ENCODE results near the gene CHURC1.
A peak's percentile ranks its signal among the peaks of the same experiment; 100 is the strongest.
"Not testable (repeated sequence)": the region's sequence is repeated elsewhere in the genome, so short reads cannot be mapped to it uniquely, and the experiment has no call there.

Gene CHURC1

DNA sequence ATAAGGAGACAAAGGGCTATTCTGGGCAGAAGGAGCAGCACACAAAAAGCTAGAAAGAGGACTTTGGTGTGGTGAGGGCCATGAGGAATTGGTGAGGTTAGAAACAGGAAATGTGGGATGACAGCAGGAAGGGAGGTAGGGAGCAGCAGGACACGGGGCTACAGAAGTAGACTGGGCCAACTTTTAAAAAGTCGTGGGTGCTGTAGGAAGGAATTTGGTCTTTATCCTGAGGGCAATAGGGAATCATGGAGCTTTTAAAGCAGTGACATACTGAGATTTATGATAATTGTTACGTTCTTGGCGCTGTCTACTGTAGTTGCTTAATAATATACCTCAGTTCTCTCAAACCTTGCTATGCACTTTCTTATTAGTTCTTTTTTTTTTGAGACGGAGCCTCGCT lies 8.2 kb upstream of the CHURC1 start:
- Histone ChIP-seq H4K20me1 (ENCODE audit: insufficient read depth, low read length) (no peaks in the 10 kb centered on the region), H2AFZ (ENCODE audit: low read depth, low read length) (no peak overlapping the region), H3K27me3 (ENCODE audit: insufficient read depth, low read length, poor library complexity) (peaks cover 28% of the 10 kb centered on the region), H3K9me3 (ENCODE audit: insufficient read depth, low read length, severe bottlenecking) (no peaks in the 10 kb centered on the region), H3K36me3 (ENCODE audit: insufficient read depth, low read length) (no peaks in the 10 kb centered on the region), H3K4me2 (ENCODE audit: insufficient read depth, low read length) (no peak overlapping the region), H3K79me2 (ENCODE audit: insufficient read depth, low read length) (no peaks in the 10 kb centered on the region), H3K4me3 (ENCODE audit: low read depth in 1 of 2, low read length in 2 of 2) (no peak overlapping the region), H3K27ac (ENCODE audit: low read length) (no peak overlapping the region), H3K9ac (ENCODE audit: low read depth, low read length) (no peak overlapping the region), H3K4me1 (ENCODE audit: insufficient read depth, low read length) (no peaks in the 10 kb centered on the region)
- ATAC-seq (ENCODE audit: insufficient read depth, low read depth), result no peak
- DNase-seq, result no peak
- TF ChIP-seq, protein P1, sequence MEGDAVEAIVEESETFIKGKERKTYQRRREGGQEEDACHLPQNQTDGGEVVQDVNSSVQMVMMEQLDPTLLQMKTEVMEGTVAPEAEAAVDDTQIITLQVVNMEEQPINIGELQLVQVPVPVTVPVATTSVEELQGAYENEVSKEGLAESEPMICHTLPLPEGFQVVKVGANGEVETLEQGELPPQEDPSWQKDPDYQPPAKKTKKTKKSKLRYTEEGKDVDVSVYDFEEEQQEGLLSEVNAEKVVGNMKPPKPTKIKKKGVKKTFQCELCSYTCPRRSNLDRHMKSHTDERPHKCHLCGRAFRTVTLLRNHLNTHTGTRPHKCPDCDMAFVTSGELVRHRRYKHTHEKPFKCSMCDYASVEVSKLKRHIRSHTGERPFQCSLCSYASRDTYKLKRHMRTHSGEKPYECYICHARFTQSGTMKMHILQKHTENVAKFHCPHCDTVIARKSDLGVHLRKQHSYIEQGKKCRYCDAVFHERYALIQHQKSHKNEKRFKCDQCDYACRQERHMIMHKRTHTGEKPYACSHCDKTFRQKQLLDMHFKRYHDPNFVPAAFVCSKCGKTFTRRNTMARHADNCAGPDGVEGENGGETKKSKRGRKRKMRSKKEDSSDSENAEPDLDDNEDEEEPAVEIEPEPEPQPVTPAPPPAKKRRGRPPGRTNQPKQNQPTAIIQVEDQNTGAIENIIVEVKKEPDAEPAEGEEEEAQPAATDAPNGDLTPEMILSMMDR (IDR thresholded peaks at IDR 0.05; ENCODE audit: borderline replicate concordance, extremely low read depth, low read length, poor library complexity, severe bottlenecking), result no peak
- TF ChIP-seq EZH2 (IDR thresholded peaks at IDR 0.05; ENCODE audit: borderline replicate concordance, low read depth, low read length, severe bottlenecking), result no peak

DNA sequence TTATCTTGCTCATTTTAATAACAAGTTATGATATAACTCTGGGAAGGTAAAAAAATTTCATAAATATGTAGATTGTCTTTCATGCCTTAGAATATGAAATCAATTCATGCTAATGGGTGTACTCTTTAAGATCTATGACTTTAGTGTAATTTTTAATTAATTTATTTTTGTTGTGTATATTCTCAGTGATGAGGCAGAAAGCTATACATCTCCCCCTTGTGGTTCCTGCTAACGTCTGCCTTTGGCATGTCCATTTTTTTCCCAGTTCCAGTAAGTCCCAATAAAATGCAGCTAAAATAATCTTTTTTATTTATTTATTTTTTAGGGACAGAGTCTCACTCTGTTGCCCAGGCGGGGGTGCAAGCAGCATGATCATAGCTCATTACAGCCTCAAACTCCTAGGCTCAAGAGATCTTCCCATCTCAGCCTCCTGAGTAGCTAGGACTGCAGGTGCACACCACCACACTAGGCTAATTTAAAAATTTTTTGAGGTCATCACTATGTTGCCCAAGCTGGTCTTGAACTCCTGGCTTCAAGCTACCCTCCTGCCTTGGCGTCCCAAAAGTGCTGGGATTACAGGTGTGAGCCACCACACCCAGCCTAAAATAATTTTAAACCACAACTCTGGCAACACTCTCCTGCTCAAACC lies 3.3 kb upstream of the CHURC1 start:
- Histone ChIP-seq H3K27ac (ENCODE audit: low read length) (no peak overlapping the region), H3K27me3 (ENCODE audit: insufficient read depth, low read length, poor library complexity) (peaks cover 6% of the 10 kb centered on the region), H4K20me1 (ENCODE audit: insufficient read depth, low read length) (peaks cover 12% of the 10 kb centered on the region; the same call in 1 of the 2 replicates), H3K4me3 (ENCODE audit: low read depth in 1 of 2, low read length in 2 of 2) (no peak overlapping the region), H3K4me2 (ENCODE audit: insufficient read depth, low read length) (no peak overlapping the region), H2AFZ (ENCODE audit: low read depth, low read length) (no peak overlapping the region), H3K9me3 (ENCODE audit: insufficient read depth, low read length, severe bottlenecking) (no peaks in the 10 kb centered on the region), H3K79me2 (ENCODE audit: insufficient read depth, low read length) (peaks cover 18% of the 10 kb centered on the region), H3K36me3 (ENCODE audit: insufficient read depth, low read length) (no peaks in the 10 kb centered on the region; the same call in 1 of the 2 replicates), H3K4me1 (ENCODE audit: insufficient read depth, low read length) (peaks cover 18% of the 10 kb centered on the region), H3K9ac (ENCODE audit: low read depth, low read length) (no peak overlapping the region)
- ATAC-seq (ENCODE audit: insufficient read depth, low read depth) (no peak), DNase-seq (no peak)
- TF ChIP-seq, protein P1 (IDR thresholded peaks at IDR 0.05; ENCODE audit: borderline replicate concordance, extremely low read depth, low read length, poor library complexity, severe bottlenecking), result peak; percentile 53
- TF ChIP-seq EZH2 (IDR thresholded peaks at IDR 0.05; ENCODE audit: borderline replicate concordance, low read depth, low read length, severe bottlenecking), result no peak

DNA sequence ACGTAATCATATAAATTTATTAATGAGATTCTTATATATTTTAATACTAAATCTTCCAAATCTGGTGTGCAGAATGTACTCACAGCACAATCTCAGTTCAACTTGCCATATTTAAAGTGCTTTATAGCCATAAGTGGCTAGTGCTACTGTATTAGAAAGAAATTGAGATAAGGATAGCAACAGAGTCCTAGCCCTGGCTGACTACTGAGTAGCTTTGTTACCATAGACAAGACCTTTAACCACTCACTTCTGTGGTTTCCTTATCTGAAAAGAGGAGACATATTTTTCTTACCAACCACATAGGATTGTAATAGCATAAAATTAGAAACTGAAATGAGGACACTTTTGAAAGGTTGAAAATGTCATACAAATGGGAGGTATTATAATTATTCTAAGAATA lies 2.0 kb upstream of the CHURC1 start:
- Histone ChIP-seq H2AFZ (ENCODE audit: low read depth, low read length) (no peak overlapping the region), H3K27ac (ENCODE audit: low read length) (no peak overlapping the region), H4K20me1 (ENCODE audit: insufficient read depth, low read length) (peaks cover 12% of the 10 kb centered on the region; the same call in 1 of the 2 replicates), H3K4me2 (ENCODE audit: insufficient read depth, low read length) (no peak overlapping the region), H3K4me1 (ENCODE audit: insufficient read depth, low read length) (peaks cover 24% of the 10 kb centered on the region), H3K9ac (ENCODE audit: low read depth, low read length) (no peak overlapping the region), H3K4me3 (ENCODE audit: low read depth in 1 of 2, low read length in 2 of 2) (no peak overlapping the region), H3K36me3 (ENCODE audit: insufficient read depth, low read length) (no peaks in the 10 kb centered on the region; the same call in 1 of the 2 replicates), H3K27me3 (ENCODE audit: insufficient read depth, low read length, poor library complexity) (peaks cover 6% of the 10 kb centered on the region), H3K79me2 (ENCODE audit: insufficient read depth, low read length) (peaks cover 31% of the 10 kb centered on the region), H3K9me3 (ENCODE audit: insufficient read depth, low read length, severe bottlenecking) (no peaks in the 10 kb centered on the region)
- DNase-seq (no peak), ATAC-seq (ENCODE audit: insufficient read depth, low read depth) (no peak)
- TF ChIP-seq EZH2 (IDR thresholded peaks at IDR 0.05; ENCODE audit: borderline replicate concordance, low read depth, low read length, severe bottlenecking), result no peak
- TF ChIP-seq, protein P1 (IDR thresholded peaks at IDR 0.05; ENCODE audit: borderline replicate concordance, extremely low read depth, low read length, poor library complexity, severe bottlenecking), result no peak

DNA sequence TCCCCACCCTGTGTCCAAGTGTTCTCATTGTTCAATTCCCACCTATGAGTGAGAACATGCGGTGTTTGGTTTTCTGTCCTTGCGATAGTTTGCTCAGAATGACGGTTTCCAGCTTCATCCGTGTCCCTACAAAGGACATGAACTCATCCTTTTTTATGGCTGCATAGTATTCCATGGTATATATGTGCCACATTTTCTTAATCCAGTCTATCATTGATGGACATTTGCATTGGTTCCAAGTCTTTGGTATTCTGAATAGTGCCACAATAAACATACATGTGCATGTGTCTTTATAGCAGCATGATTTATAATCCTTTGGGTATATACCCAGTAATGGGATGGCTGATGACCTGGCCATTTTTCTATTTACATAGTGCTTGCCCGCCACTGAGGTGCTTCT lies 778 bp upstream of the CHURC1 start:
- H2AFZ ChIP-seq (ENCODE audit: low read depth, low read length), result peak overlapping the region; percentile 93; the same call in 1 of the 2 replicates
- H3K36me3 ChIP-seq (ENCODE audit: insufficient read depth, low read length); H3K9me3 ChIP-seq (ENCODE audit: insufficient read depth, low read length, severe bottlenecking); ATAC-seq (ENCODE audit: insufficient read depth, low read depth); H3K27ac ChIP-seq (ENCODE audit: low read length); H3K27me3 ChIP-seq (ENCODE audit: insufficient read depth, low read length, poor library complexity); DNase-seq; H3K9ac ChIP-seq (ENCODE audit: low read depth, low read length): not testable (repeated sequence)
- peaks cover 15% of the 10 kb centered on the region; the same call in 1 of the 2 replicates for H4K20me1 ChIP-seq (ENCODE audit: insufficient read depth, low read length)
- H3K79me2 ChIP-seq (ENCODE audit: insufficient read depth, low read length), result peaks cover 43% of the 10 kb centered on the region
- H3K4me1 ChIP-seq (ENCODE audit: insufficient read depth, low read length), result peaks cover 27% of the 10 kb centered on the region
- peak overlapping the region; percentile 84; the same call in 1 of the 2 replicates for H3K4me2 ChIP-seq (ENCODE audit: insufficient read depth, low read length)
- H3K4me3 ChIP-seq (ENCODE audit: low read depth in 1 of 2, low read length in 2 of 2), result peak overlapping the region in 1 of 2 experiments; percentile 88; a peak in 2 of 4 replicates
